ENCODE measurements around the gene TEAD1.

Gene TEAD1

DNA sequence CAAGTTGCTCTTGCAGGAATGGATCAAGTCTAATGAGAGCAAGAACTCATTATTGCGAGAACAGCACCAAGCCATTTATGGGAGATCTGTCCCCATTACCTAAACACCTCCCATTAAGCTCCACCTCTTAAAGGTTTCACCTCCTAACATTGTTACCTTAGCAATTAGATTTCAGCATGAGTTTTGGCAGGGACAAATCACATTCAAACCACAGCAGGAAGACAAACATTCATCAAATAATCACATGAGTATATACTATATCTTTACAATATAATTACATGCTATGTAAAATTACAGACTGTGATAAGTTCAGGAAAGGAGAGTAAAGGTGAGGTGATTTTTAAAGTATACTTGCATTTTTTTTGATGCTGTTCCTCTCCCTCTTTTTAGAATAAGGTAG lies 6.6 kb upstream of the TEAD1 start:
- no peak for DNase-seq

DNA sequence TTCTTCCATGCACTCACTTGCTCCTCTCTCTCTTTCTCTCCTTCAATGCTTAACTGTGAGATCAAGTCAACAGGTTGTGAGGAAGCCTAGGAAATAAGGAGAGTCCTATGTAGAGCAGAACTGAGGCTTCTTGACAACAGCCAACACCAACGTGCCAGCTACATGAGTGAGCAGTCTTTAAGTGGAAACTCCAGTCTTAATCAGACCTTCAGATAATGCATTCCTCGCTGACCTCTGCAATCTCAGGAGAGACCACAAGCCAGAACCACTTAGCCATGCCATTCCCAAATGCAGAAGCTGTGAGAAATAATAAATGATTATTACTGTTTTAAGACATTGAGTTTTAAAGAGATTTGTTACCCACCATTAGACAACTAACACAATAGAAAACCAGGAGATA lies 6.1 kb upstream of the TEAD1 start:
- DNase-seq, result no peak

DNA sequence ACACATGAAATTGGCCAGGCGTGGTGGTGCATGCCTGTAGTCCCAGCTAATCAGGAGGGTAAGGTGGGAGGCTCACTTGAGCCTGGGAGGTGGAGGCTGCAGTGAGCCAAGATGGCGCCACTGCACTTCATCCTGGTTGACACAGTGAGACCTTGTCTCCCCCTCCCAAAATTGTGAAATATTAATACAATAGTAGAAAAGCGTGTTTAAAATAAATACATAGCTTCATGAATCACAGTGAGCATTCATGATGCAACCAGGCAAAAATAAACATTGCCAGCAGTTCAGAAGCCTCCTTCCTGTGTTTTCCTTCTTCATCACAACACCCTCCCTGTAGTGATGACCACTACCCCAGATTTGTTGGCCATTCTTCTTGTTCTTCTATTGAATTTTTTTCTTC lies 4.3 kb upstream of the TEAD1 start:
- DNase-seq, result no peak

DNA sequence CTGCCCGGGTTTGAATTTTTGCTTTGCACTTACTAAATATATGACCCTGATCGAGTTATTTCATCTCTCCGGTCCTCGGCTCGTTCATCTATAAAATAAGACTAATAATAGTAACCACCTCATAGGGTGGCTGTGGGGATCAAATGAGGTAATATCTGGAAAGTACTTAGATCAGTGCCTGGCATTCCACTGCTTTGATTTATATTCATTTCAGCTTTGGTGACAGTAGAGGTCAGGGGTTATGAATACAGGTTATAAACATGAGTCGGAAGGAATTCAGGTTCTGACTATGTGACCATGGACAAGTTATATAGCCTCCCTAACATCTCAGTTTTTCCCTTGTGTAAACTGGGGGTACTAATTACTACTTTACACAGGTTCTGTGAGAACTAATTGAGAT lies 2.9 kb upstream of the TEAD1 start:
- DNase-seq, result no peak

DNA sequence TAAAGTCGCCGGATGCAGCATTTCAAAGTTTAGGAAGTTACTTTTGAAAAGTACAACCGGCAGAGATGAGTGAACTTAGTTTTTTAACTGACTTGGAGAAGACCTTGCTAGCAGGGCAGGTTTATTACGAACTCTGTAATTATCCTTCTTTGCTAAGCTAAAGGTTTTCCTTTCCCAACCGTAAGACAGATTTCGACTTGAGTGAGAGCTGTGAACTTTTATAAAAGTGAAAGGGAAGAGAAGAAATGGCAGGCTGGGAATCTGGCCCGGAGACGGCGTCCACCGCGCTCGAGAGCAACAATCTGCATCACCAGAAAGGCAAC lies 659 bp upstream of the TEAD1 start:
- no peak for DNase-seq

DNA sequence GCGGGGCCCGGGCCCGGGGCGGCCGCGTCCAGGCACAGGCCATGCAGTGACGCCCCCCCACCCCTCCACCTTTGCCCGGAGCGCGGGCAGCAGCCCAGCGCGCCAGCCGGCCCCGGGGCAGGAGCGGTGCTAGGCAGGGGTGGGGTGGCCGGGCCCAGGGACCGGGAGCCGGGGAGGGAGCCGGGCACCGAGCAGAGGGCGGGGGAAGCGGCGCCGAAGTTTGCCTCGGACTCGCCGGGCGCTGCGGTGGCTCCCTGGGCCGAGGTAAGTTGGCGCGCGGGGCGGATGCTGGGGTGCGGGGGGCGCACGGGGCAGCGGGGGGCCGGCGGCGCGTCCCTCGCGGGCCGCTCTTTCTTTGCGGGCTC lies 332 bp downstream of the TEAD1 start:
- no peak for DNase-seq

DNA sequence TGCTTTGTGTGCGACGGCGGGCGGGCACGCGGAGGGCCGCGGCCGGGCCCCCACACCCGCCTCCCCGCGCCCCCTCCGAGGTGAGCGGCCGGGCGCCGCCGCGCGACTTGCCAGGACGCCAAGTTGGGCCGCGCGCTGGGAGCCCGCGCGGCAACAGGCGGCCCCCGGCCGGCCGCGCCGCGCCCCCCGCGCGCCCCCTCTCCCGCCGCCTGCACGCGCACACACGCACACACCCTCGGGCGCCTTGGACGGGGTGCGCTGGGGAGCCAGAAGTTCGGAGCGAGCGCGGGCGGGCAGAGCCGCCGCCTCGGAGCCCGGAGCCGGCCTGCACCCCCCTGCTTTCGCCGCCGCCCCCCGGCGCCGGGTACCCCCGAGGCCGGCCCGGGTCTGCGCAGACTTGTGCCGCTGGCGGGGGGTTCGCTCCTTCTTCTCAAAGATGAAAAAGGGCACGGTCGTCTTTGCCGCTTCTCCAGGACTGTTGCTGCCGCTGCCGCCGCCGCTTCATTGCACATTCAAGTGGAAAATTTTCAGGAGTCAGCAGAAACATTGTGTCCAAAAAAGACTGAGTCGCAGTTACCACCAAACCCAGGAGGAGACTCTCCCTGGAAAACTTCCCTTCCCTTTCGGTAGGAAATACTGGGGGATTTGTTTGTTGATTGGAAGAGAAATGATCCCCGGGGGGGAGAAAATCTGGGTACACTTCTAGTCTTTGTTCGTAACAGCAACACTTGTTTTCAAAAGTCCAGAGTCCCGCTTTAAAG lies 895 bp downstream of the TEAD1 start:
- DNase-seq, result no peak

DNA sequence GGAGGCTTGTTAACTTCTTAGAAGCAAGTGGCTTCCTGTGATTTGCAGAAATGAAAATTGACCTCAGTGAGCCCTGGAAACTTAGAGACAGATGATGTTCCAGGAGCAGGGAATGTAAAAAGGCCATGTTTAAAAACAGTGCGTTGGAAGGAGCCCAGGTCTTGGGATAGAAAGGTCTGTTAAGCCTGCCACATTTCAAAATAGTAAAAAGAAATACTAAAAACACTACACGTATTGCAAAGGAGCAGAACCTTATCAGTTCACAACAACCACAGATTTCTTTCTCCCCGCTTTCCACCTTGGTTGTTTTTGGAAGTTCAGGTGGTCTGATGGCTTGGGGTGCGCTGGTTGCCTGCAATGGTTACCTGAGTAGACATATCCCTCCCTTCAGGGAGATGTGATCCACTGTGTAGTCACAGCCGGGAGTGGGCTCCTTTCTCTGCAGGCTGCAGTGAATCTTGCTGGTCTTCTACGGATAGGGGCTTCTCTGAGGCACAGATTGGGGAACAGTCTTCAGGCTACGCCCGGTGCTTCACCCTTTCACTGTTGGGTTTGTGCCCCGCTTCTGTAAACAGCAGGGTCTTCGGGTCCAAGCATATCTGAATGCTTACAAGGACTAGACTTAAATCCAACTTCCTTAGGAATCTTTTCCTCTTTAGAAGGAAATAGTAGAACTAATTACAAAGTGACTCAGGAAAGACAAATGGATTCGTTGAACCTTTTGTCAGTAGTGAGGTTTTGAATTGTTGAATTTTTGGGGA lies 1.9 kb downstream of the TEAD1 start:
- no peak for DNase-seq

DNA sequence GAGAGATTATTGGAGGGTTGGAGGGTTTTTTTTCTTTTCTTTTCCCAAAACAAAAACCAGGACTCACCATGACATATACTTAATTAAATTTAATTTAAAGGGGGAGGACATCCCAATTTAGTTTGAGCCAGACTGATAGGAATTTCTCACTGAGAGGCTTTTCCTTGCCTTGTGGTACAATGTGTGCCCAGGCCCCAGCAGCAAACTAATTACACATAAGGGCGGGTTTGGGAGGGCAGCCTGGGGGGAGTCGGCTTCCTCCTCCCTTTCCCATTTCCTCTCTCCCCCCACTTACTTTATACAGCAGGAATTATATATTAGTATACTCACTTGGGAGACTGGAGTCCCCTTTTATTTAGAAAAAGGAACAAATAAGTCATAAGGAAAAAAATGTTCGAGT lies 2.9 kb downstream of the TEAD1 start:
- DNase-seq, result no peak

DNA sequence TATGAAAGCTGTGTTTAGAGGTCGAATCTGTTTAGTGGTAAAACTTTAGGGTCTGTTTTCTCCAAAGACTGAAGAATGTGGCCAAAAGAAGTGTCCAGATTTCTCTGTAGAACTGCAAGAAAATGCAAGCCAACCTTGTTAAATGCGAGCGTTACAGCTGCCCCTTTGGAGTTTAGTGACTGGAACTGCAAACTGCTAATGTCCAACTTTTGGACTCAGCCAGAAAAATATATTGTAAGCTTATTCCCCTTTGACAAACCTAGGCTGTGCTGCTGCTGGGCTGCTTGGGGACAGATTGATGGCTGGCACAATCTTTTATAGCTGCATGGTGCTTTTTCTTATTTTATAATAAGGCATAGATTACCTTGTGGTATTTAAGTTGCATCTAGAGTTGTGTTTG lies 3.9 kb downstream of the TEAD1 start:
- no peak for DNase-seq

DNA sequence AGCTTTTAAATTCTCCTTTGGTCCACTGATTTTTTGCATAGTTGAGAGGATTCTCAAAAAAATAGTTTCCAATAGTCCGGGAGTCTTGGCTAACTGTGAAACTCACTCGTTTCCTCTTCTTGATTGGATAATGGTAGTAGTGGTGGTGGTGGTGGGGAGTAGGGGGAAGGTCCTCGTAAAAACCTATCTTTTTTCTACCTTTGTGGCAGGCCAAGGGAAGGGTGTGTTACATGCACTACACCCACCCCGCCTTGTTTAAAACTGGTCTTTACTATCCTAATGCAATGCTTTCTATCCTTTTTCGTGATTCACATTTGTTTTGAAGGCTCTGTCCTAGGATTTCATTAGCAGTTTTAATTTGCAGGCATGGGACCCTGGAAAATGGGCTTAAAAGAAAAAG lies 4.8 kb downstream of the TEAD1 start:
- DNase-seq, result no peak

DNA sequence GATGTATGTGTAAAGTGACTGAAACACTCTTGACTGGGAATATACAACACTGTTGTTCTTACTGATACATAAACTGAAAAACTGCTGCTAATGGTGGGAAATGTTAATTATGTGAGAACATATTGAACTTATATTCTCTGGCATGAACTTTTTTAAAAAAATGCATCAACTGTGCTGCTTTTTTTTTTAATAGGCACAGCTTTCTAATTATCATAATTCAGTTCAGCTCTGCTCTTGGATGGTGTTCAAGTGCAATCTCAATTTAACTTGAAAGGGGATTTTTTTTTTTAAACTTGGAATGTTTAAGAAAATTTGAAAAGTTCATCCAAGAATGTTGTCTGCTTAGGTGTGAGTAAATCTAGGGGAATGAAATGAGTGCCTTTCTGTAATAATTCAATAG lies 5.2 kb downstream of the TEAD1 start:
- DNase-seq, result no peak

DNA sequence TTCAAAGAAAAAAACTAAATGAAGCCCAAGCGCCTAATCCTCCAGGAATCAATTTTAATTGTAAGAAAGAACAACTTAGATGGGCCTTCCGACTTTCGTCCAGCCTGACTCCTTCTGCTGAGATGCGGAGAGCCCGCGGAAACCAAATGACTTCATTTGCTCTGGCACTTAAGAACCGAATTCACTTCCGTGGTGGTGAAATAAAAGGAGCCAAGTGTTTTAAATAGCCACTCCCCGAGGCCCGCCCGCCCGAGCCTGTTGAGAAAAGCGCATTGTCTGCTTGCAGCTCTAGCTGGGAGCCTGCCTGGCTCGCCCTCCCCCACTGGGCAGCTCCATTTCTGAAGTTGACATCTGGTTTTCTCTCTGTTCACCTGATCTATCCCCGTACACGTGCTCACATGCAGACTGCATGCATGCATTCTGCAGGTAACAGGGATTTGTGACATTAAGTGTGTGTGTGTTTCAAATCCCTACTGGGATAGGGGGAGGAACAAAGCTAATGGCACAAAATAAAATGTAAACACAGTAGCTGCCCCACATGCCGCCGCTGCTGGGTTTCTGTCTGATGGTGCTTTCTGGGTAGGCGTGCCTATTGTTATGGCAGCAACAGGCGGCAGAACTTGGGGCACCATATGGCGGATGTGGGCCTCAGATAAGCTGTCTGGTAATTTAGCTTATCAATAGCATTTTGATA lies 6.2 kb downstream of the TEAD1 start:
- no peak for DNase-seq

DNA sequence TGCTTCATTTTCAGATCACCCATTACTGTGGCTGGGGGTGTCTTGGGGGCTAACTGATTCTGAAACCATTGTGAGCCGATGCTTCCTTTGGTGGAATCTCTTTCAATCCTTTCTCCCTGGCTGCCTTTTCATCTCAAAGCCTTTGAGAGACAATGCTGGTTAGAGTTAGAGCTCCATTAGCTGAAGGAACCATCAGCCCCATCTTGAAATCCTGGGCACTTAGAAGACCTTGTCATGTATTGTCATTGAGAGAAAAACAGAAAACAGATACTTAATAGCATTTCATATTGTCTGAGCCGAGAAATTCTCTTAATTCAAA lies 6.7 kb downstream of the TEAD1 start:
- DNase-seq, result no peak

DNA sequence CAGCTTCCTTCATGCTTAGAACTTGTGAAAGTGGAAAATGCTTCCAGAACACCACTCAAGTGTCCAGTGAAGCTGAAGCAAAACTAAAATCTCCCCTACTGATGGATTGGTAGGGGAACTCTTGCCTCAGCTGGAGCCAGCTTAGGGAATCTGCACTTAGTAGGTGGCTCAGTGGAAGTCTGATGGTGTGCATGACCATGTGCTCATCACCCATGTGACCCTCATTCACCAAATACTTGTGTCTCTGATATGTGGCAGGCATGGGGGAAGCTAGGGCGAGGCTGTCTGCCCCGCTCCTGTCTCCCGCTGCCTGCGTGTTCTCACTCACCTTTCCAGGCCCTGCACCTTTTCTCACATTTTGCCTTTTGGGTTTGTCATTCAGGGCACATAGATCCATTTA lies 7.2 kb downstream of the TEAD1 start:
- no peak for DNase-seq

DNA sequence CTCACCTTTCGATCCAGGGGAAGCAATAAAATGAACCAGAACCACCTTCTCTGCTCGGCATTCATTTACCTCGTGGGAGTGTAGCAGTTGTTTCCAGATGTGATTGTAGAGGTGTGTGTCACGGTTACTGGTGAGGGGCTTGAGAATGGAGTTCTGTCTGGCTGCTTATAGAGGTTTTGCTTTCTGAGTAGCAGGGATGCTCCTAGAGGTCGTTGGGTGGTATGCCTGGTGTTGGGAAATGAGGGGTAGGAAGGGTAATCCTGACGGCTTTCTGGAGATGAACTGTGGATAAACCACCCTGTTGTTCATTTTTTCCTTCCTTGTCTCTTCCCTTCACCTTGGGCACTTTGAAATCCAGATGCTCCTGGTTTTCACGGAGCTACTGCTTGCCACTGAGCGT lies 8.1 kb downstream of the TEAD1 start:
- no peak for DNase-seq

DNA sequence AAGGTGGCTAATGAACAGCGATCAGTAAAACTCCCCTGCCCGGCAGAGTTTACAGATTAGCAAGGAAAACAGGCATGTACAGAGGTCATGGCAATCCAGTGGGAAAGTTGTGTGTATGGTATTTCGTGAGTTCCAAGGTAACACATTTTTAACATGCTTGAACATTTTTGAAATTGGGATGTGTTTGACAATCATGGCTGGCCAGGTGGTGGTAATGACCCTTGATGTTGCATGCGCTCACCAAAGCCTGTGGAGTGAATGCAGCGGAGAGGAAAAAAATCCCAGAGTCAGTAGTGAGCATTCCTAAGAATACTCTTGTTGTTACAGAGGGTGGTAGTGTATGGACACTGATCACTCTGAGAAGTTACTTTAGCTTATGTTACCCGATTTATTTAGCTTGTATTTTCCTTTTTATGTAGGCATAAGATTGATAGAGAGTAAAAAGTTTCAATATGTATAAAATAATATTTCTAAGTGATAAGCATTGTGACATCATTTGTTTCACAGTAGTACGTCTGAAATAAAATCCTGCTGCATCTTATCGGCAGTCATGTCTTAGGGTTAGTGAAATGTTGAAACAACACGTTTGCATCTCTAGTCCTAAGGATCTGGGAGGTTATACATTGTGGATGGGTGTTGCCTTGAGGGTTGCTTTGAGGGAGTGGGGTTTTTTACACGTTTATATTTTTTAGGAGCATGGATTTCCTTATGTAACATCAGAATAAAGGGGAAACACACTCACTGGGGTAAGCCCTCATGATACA lies 8.7 kb downstream of the TEAD1 start:
- DNase-seq, result no peak

DNA sequence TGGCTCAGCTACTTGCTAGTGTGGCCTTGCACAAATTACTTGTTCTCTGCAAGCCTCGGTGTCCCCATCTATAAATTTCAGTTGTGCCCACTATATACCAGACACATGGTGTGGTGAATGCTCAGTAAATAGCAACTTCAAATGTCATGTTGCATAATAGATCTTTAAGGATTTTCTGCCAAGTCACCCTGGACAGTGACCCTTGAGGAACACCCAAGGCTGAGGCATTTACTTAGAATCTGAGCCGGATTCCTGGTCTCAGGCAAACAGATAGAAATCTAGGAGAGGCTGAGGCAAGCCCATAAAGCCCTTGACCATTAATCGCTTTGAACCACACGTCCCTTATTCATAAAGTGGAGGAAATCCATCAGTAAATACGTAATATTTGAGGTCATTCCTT lies 9.7 kb downstream of the TEAD1 start:
- no peak for DNase-seq

DNA sequence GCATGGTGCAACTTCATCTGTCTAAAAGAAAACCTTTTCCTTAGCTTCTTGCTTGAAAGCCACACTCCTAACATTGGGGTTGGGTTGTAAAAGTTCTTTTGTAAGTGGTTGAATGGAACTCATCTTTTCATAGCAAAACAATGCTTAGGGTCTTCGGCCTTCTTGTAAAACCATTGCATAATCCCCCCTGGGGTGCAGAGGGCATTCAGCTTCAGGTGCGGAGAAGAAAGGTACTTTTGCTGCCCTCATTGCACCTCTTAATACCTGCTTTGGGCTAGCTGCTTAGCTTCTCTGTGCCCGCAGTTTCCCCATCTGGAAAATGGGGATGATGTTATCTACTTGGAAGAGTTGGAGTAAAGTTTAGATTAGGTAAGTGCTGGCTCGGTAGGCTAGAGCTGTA lies 10.1 kb downstream of the TEAD1 start:
- no peak for DNase-seq

DNA sequence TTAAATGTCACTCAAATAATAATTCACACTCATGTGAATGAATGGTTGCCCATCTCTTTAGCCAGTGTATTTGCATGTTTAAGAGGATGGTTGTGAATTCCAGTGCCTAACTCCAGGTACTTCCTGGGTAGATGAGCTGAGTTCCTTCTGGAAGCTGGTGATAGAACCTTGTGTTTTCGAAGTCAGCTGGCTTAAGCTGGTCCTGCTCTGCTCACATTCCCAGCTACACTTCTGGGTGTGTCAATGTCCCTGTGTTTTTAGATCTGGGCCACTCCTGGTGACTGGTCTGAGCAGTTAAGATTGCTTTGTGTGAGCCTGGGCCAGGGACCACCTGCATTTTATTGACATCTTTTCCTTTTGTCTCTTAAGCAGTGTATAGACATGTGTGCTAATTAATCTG lies 10.6 kb downstream of the TEAD1 start:
- no peak for DNase-seq

DNA sequence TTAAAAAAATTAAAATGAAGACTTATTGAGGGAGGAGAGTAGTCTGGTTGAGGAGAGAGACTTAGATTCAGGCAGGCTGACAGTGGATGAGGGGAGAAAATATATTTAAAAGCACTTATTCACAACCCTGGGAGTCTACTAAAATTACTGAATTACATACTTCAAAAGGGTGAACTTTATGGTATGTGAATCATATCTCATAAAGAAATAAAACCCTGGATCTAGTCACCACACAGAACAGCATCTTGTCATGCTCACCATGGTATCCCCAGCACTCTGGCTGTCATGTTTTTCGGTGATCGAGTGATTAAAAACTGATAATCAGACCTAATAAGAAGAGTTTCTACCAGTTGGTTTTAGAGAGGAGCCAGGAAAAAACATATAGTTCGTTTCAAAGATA lies 11.0 kb downstream of the TEAD1 start:
- no peak for DNase-seq

DNA sequence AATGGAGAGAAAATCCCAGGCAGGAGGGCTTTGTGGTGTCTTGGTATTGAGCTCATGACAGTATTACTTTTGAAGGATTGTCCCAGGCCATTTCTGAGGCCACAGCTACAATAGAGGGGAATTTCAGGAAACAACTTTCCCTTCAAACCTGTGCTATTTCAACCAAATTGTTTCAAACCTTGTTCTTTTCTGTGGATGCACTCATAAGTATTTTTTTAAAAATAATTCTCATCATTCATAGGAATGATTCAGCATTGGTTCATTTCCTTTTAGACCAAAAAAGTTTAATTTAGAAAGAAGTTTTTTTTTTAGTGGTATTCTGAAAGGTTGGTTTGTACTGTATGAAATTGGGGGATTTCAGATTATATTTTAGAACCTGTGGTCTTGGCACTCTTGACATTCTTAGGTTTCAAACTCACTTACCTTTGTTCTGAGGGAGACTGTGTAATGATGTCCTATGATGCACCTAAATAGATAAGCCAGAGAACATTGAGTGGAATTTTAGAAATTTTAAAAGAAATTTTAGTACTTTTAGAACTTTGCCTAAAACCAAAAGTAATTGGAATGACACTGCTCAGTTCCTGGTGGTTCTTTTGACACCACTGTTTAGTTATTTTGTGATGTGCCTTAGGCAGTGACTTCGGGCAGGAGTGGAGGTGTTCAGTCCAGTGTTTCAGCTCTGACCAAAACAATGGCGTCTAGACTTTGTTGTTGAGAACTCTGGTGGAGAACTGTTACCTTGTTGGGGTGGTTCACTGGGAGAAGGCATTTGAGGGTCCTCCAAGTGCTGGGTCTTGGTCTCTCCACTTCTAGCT lies 12.2 kb downstream of the TEAD1 start:
- DNase-seq, result no peak

DNA sequence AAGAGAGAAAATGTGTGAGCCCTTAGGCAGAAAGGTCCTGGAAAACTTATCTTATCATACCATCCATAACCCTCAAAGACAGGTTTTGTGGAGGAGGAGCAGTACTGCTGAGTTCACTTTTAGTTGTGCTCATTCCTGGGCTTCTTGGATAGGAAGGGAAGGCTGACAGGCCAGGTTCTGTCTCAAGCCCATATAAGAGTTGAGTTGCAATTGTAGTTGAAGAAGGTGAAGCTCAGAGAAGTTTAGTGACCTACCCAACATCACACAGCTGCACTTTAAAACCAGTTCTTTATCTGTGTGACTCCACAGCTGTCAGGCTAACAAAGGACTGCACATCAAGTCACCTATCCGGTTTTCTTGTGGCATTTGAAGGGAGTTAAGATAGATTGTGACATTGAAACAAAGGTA lies 13.0 kb downstream of the TEAD1 start:
- DNase-seq, result no peak

All from activated effector memory CD4-positive, alpha-beta T cell treated with Interleukin-2 at 50 U/mL for 16 hours (primary cell).